Regular cardiac myocyte (primary cell): ENCODE data around the gene TPBGL. TPM values are rescaled to one million over a fixed set of nuclear protein-coding genes. Genes with fewer than 3 reads are reported as not detected.

Source experiments
- total RNA-seq: library from RNA; depleted of rRNA; stranded (reverse); fragments of >200 nt; gene quantifications from 2 replicates; pipeline ENCODE4 v1.2.3, GENCODE V29; 2014

Gene TPBGL, protein sequence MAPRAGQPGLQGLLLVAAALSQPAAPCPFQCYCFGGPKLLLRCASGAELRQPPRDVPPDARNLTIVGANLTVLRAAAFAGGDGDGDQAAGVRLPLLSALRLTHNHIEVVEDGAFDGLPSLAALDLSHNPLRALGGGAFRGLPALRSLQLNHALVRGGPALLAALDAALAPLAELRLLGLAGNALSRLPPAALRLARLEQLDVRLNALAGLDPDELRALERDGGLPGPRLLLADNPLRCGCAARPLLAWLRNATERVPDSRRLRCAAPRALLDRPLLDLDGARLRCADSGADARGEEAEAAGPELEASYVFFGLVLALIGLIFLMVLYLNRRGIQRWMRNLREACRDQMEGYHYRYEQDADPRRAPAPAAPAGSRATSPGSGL
- total RNA-seq = 0.28 TPM in 1 of 2 replicates, not detected in the other

DNA sequence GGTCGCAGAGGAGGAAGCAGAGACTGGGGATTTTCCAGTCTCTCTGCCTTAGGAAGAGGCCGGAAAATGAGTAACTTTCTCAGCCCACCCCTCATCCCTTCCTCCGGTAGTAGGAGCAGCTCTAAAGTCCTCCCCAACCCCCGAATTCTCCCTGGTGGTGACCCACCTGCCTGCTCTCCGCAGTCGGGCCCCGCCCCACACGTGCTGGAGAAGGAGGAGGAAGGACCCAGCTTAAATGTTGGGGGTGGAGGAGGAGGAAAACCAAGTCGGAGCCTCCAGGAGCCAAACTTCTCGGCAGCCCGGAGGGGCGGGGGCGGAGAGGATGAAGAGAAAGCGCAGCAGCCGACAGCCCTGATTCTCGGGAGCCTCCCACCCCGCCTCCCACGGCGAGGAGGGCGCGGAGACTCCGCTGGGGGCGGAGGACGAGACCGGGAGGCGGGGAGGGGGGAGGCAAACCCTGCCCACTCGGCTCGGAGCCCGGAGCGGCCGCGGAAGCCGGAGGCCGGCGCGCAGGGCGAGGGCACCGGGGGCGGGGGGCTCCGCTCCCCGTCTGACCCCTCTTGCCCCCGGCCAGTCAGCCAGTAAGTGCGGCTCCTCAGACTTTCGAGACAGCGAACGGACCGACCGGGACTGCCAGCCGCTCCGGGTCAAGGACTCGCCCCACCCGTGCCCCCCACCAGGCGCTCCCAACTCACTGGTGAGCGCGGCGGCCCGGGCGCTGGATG lies at the start of gene TPBGL:
Gene TPBGL, plus strand, starts transcription at position 464 of the 725 bp plus-strand sequence. CDS start 276 bp downstream, outside the sequence.

Other genes starting within 250 kb of the TPBGL start
- not detected in 2 replicates for gene OR2AT4, start 143.9 kb upstream of the TPBGL start, total RNA-seq
- 0.38 TPM in 1 of 2 replicates, not detected in the other for gene SLCO2B1, start 89.7 kb upstream of the TPBGL start, total RNA-seq
- 13.0 and 13.6 TPM in 2 replicates for gene ARRB1, start 110.9 kb downstream of the TPBGL start, total RNA-seq
- gene RPS3, start 158.7 kb downstream of the TPBGL start, total RNA-seq = 1,432 and 2,765 TPM in 2 replicates
- 4.0 and 6.2 TPM in 2 replicates for gene KLHL35, start 192.4 kb downstream of the TPBGL start, total RNA-seq